ENCODE data around the gene PLCH1.

DNA sequence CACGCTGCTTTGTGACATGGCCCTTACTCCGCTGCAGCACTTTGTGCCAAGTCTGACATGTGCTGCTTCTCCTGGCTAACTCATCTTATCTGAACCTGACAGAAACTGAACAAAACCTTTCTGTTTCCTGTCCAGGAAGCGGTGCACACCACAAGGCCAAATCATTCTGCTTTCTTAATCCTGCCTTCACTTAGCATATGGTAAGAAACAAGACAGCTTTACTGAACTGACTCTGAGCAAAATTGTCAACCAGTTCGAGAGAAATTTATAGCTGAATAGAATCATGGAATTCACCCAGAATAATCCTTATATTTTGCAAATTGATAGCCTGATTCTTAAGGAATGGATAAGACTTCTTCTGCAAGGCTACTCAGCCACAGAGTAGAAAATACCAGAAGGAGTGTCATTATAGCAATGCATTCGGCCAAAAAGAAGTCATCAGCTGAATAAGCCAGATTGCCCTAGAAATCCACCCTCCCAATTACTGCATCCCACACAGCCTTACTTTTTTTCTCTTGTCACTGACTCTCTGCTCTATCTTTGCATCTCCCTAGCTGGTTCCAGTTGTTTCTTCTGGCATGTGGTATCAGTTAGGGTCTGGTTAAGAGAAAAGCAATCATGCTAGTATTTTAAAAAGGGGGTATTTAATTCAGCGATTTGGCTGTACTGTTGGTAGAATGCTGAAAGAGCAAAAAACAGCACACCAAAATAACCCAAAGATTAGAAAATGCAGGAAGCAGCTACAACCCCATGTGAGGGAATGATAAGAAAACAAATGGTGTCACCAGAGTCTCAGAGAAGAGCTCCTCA is 409.8 kb downstream of the PLCH1 start:
- TF ChIP-seq, protein P1, sequence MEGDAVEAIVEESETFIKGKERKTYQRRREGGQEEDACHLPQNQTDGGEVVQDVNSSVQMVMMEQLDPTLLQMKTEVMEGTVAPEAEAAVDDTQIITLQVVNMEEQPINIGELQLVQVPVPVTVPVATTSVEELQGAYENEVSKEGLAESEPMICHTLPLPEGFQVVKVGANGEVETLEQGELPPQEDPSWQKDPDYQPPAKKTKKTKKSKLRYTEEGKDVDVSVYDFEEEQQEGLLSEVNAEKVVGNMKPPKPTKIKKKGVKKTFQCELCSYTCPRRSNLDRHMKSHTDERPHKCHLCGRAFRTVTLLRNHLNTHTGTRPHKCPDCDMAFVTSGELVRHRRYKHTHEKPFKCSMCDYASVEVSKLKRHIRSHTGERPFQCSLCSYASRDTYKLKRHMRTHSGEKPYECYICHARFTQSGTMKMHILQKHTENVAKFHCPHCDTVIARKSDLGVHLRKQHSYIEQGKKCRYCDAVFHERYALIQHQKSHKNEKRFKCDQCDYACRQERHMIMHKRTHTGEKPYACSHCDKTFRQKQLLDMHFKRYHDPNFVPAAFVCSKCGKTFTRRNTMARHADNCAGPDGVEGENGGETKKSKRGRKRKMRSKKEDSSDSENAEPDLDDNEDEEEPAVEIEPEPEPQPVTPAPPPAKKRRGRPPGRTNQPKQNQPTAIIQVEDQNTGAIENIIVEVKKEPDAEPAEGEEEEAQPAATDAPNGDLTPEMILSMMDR (conservative IDR thresholded peaks at IDR 0.05 in 1 of 2, IDR thresholded peaks at IDR 0.05 in 1 of 2; ENCODE audit: low read depth in 1 of 2, low read length in 2 of 2) = no peak
- no peak for TF ChIP-seq EZH2 (IDR thresholded peaks at IDR 0.05; ENCODE audit: low read length, missing control alignments)
